Activated CD4-positive, alpha-beta T cell treated with anti-CD3 and anti-CD28 coated beads, Interleukin-2, amount 50 U/mL, for 4 hours (primary cell): Measurements from ENCODE around the gene NDUFC2.
A peak's percentile ranks its signal among the peaks of the same experiment; 100 is the strongest.
"Not testable (repeated sequence)": the region's sequence is repeated elsewhere in the genome, so short reads cannot be mapped to it uniquely, and the experiment has no call there.

ENCODE experiments used
- DNase-seq, 2 experiments: peaks; one replicate each; pipeline ENCODE4 v3.0.0-alpha.2; 2020

NDUFC2 gene

GRCh38 chr11:78079232-78080083, at the start of gene NDUFC2:
TSS of gene NDUFC2 (minus strand) at chr11:78079862. CDS start at chr11:78079744, 118 bp downstream.
- peak; percentile 54 to 60 for DNase-seq

GRCh38 chr11:78127403-78127802, 47.7 kb upstream of the NDUFC2 start:
- DNase-seq = no peak

- no peak for DNase-seq
These were observed 33.1 kb upstream of the NDUFC2 start for GRCh38 chr11:78112582-78113275.

GRCh38 chr11:78111298-78111697, 31.6 kb upstream of the NDUFC2 start:
- DNase-seq = no peak

GRCh38 chr11:78110830-78111229, 31.2 kb upstream of the NDUFC2 start:
- no peak for DNase-seq

- no peak for DNase-seq
These were observed 30.7 kb upstream of the NDUFC2 start for GRCh38 chr11:78110351-78110750.

GRCh38 chr11:78109081-78110015, 29.7 kb upstream of the NDUFC2 start:
- DNase-seq = no peak

GRCh38 chr11:78100676-78101472, 21.2 kb upstream of the NDUFC2 start:
- DNase-seq = no peak

GRCh38 chr11:78100261-78100660, 20.6 kb upstream of the NDUFC2 start:
- DNase-seq = no peak

GRCh38 chr11:78099666-78100065, 20.0 kb upstream of the NDUFC2 start:
- DNase-seq = no peak

- DNase-seq = no peak
These were observed 18.2 kb upstream of the NDUFC2 start for GRCh38 chr11:78097666-78098385.

GRCh38 chr11:78094250-78094649, 14.6 kb upstream of the NDUFC2 start:
- no peak for DNase-seq

- not testable (repeated sequence) for DNase-seq
These were observed 6.9 kb upstream of the NDUFC2 start for GRCh38 chr11:78086521-78087074.

GRCh38 chr11:78085972-78086371, 6.3 kb upstream of the NDUFC2 start:
- DNase-seq = no peak

GRCh38 chr11:78084506-78084905, 4.8 kb upstream of the NDUFC2 start:
- DNase-seq = not testable (repeated sequence)

- no peak for DNase-seq
These were observed 3.4 kb upstream of the NDUFC2 start for GRCh38 chr11:78083021-78083420.

- DNase-seq = no peak
These were observed 2.5 kb upstream of the NDUFC2 start for GRCh38 chr11:78082146-78082545.

GRCh38 chr11:78081583-78081982, 1.9 kb upstream of the NDUFC2 start:
- no peak for DNase-seq

GRCh38 chr11:78080818-78081495, 1.3 kb upstream of the NDUFC2 start:
- DNase-seq = no peak

GRCh38 chr11:78080084-78080817, 589 bp upstream of the NDUFC2 start:
- no peak for DNase-seq
